ENCODE data around the gene SCUBE1. TPM values are rescaled to one million over a fixed set of nuclear protein-coding genes. Genes with fewer than 3 reads are reported as not detected.

The SCUBE1 gene
- total RNA-seq, 1 experiment from 2014 or later = not detected

- Histone ChIP-seq H3K4me2 (no peak overlapping the region), H3K36me3 (ENCODE audit: low read depth) (peaks cover 15% of the 10 kb centered on the region; the same call in 1 of the 2 replicates), H3K9me2 (ENCODE audit: insufficient read depth) (no peaks in the 10 kb centered on the region), H2AFZ (no peak overlapping the region), H3K79me2 (ENCODE audit: low read depth) (no peaks in the 10 kb centered on the region), H3K9me3 (ENCODE audit: insufficient read depth, low read depth) (no peaks in the 10 kb centered on the region), H3K4me3 (no peak overlapping the region), H3F3A (ENCODE audit: insufficient read depth, low read depth) (peaks cover 44% of the 10 kb centered on the region; the same call in 1 of the 2 replicates), H3K27ac (no peak overlapping the region), H3K27me3 (ENCODE audit: insufficient read depth, low read depth) (no peaks in the 10 kb centered on the region), H4K20me1 (ENCODE audit: insufficient read depth) (peaks cover 23% of the 10 kb centered on the region), H3K4me1 (replicated peaks; ENCODE audit: insufficient read depth) (peaks cover 9% of the 10 kb centered on the region)
- BruUV-seq (replicated peaks) = TSS peak; percentile 3
- POLR2A ChIA-PET (ENCODE audit: unreplicated experiment) = no interaction called here
- intact Hi-C loops (cut with micrococcal nuclease; ENCODE audit: unreplicated experiment) = no loop called here
- no peak for DNase-seq
- CTCF ChIA-PET = no interaction called here
- TF ChIP-seq EZH2 (IDR thresholded peaks at IDR 0.05; ENCODE audit: low read depth) = no peak
Measured at GRCh38 chr22:43167001-43167589, 176.1 kb downstream of the SCUBE1 start.

- intact Hi-C loops (cut with micrococcal nuclease; ENCODE audit: unreplicated experiment) = no loop called here
- Histone ChIP-seq H3K9me2 (ENCODE audit: insufficient read depth) (no peaks in the 10 kb centered on the region), H3K4me1 (replicated peaks; ENCODE audit: insufficient read depth) (peaks cover 2% of the 10 kb centered on the region; the same call in 1 of the 2 replicates), H3K4me2 (no peak overlapping the region), H3K9me3 (ENCODE audit: insufficient read depth, low read depth) (no peaks in the 10 kb centered on the region), H3K79me2 (ENCODE audit: low read depth) (no peaks in the 10 kb centered on the region), H3F3A (ENCODE audit: insufficient read depth, low read depth) (peaks cover 44% of the 10 kb centered on the region; the same call in 1 of the 2 replicates), H3K27me3 (ENCODE audit: insufficient read depth, low read depth) (no peaks in the 10 kb centered on the region), H2AFZ (no peak overlapping the region), H4K20me1 (ENCODE audit: insufficient read depth) (peaks cover 22% of the 10 kb centered on the region), H3K27ac (no peak overlapping the region), H3K36me3 (ENCODE audit: low read depth) (peaks cover 13% of the 10 kb centered on the region; the same call in 1 of the 2 replicates), H3K4me3 (no peak overlapping the region)
- DNase-seq = no peak
- no TSS peak for BruUV-seq (replicated peaks)
- ChIA-PET CTCF (interaction anchor here (0.7 kb wide), 1 partner anchor 61 kb away, joined by 9 read pairs; no protein-coding TSS in a partner anchor), POLR2A (ENCODE audit: unreplicated experiment) (no interaction called here)
- TF ChIP-seq CTCF (conservative IDR thresholded peaks at IDR 0.05) (no peak), EZH2 (IDR thresholded peaks at IDR 0.05; ENCODE audit: low read depth) (no peak)
Measured at GRCh38 chr22:43166132-43166930, 176.8 kb downstream of the SCUBE1 start.

- ChIA-PET CTCF (no interaction called here), POLR2A (ENCODE audit: unreplicated experiment) (interaction anchor here (0.6 kb wide), 1 partner anchor 733 kb away, joined by 4 read pairs; the partner anchor contains the start of gene NFAM1)
- no TSS peak for BruUV-seq (replicated peaks)
- H3K36me3 ChIP-seq (ENCODE audit: low read depth) = peaks cover 1% of the 10 kb centered on the region; the same call in 1 of the 2 replicates
- DNase-seq = peak in 1 of 2 experiments; percentile 24
- no peaks in the 10 kb centered on the region for H3K27me3 ChIP-seq (ENCODE audit: insufficient read depth, low read depth)
- H3K27ac ChIP-seq = no peak overlapping the region
- H3K9me3 ChIP-seq (ENCODE audit: insufficient read depth, low read depth) = no peaks in the 10 kb centered on the region
- peaks cover 28% of the 10 kb centered on the region for H4K20me1 ChIP-seq (ENCODE audit: insufficient read depth)
- no peak overlapping the region for H3K4me3 ChIP-seq
- no peaks in the 10 kb centered on the region for H3K9me2 ChIP-seq (ENCODE audit: insufficient read depth)
- H3K79me2 ChIP-seq (ENCODE audit: low read depth) = no peaks in the 10 kb centered on the region
- intact Hi-C loops (cut with micrococcal nuclease; ENCODE audit: unreplicated experiment) = no loop called here
- no peaks in the 10 kb centered on the region for H3K4me1 ChIP-seq (replicated peaks; ENCODE audit: insufficient read depth)
- no peak overlapping the region for H3K4me2 ChIP-seq
- TF ChIP-seq CTCF (conservative IDR thresholded peaks at IDR 0.05) (no peak), EZH2 (IDR thresholded peaks at IDR 0.05; ENCODE audit: low read depth) (no peak)
- no peak overlapping the region for H2AFZ ChIP-seq
- peaks cover 44% of the 10 kb centered on the region; the same call in 1 of the 2 replicates for H3F3A ChIP-seq (ENCODE audit: insufficient read depth, low read depth)
Measured at GRCh38 chr22:43164636-43165035, 178.5 kb downstream of the SCUBE1 start.

All from PC-9 (cell line).